Loucy (cell line): ENCODE measurements around the gene PLEKHN1.

ENCODE experiments used
- EZH2phosphoT487 ChIP-seq: fragments of 200-600 bp; IDR thresholded peaks from 2 replicates; pipeline ENCODE4 v1.6.1; 2018; ENCODE audit warnings: antibody characterized with exemption, mild to moderate bottlenecking, moderate library complexity, borderline replicate concordance
- TF ChIP-seq, protein P1 (sequence below): fragments of 200-600 bp; sonication (generic); conservative IDR thresholded peaks from 2 replicates; pipeline ENCODE4 v1.5.1; 2014; ENCODE audit warnings: mild to moderate bottlenecking, antibody characterized with exemption, low read length

DNA sequence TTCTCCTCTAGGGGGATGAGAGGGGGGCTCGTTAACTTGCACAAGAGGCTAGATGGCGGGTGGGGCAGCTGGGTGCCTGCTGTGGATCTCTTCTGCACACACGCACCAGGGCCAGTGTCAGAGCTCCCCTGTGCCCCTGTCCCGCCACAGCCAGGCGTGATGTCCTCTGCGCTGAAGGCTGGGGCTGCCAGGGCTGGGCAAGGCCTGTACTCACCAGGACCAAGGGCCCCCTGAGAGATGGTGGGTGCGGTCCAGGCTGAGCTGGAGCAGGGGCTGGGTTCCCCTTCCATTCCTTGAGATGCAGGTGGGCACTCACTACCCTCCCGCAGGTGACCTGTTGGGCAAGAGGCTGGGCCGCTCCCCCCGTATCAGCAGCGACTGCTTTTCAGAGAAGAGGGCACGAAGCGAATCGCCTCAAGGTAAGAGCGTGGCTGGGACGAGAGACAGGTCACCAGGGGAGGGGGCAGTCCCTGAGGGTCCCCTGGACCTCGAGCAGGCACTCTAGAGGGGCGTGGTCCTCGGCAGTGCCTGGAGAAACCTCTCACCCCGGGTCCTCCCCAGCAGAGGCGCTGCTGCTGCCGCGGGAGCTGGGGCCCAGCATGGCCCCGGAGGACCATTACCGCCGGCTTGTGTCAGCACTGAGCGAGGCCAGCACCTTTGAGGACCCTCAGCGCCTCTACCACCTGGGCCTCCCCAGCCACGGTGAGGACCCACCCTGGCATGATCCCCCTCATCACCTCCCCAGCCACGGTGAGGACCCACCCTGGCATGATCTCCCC, 27.4 kb upstream of the PLEKHN1 start:
- TF ChIP-seq, protein P1, sequence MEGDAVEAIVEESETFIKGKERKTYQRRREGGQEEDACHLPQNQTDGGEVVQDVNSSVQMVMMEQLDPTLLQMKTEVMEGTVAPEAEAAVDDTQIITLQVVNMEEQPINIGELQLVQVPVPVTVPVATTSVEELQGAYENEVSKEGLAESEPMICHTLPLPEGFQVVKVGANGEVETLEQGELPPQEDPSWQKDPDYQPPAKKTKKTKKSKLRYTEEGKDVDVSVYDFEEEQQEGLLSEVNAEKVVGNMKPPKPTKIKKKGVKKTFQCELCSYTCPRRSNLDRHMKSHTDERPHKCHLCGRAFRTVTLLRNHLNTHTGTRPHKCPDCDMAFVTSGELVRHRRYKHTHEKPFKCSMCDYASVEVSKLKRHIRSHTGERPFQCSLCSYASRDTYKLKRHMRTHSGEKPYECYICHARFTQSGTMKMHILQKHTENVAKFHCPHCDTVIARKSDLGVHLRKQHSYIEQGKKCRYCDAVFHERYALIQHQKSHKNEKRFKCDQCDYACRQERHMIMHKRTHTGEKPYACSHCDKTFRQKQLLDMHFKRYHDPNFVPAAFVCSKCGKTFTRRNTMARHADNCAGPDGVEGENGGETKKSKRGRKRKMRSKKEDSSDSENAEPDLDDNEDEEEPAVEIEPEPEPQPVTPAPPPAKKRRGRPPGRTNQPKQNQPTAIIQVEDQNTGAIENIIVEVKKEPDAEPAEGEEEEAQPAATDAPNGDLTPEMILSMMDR, result no peak
- no peak for TF ChIP-seq EZH2phosphoT487
